Cardiac ventricle fibroblast (primary cell): ENCODE measurements around the gene CDK6. TPM values are rescaled to one million over a fixed set of nuclear protein-coding genes. Genes with fewer than 3 reads are reported as not detected.

Source experiments
- total RNA-seq: library from RNA; depleted of rRNA; stranded (reverse); fragments of >200 nt; gene quantifications from 2 replicates; pipeline ENCODE4 v1.2.3, GENCODE V29; 2015

CDK6 gene
- total RNA-seq, result 12.2 and 14.4 TPM in 2 replicates

GRCh38 chr7:92836489-92836999, at the start of gene CDK6:
Gene CDK6, minus strand, starts transcription at chr7:92836573. Its CDS starts 3,250 bp downstream, at chr7:92833323.

Other genes with a start within 250 kb of the CDK6 start
- gene FAM133B, start 246.2 kb downstream of the CDK6 start, total RNA-seq, result 10.3 and 12.4 TPM in 2 replicates